Fibroblast of the aortic adventitia (primary cell): ENCODE measurements around the gene GABRG2. TPM values are rescaled to one million over a fixed set of nuclear protein-coding genes. Genes with fewer than 3 reads are reported as not detected.

Source experiments
- DNase-seq: peaks from one replicate; pipeline ENCODE4 v3.0.0-alpha.2; 2010; ENCODE audit warnings: low read depth
- H3K4me3 ChIP-seq: 2 replicates; pipeline ENCODE4 v1.5.1; 2011; ENCODE audit warnings: low read depth, mild to moderate bottlenecking, control low read depth, low read length, moderate library complexity
- total RNA-seq: library from RNA; depleted of rRNA; stranded (reverse); fragments of >200 nt; gene quantifications from 2 replicates; pipeline ENCODE4 v1.2.3, GENCODE V29; 2012; ENCODE audit warnings: low replicate concordance
- TF ChIP-seq, protein P1 (sequence below): IDR thresholded peaks from 2 replicates; pipeline ENCODE4 v1.5.1; 2011; ENCODE audit warnings: mild to moderate bottlenecking, low read length, control low read depth, inconsistent platforms; ENCODE audit not compliant: insufficient read depth

GABRG2 gene
- total RNA-seq, 1 donor = not detected

DNA sequence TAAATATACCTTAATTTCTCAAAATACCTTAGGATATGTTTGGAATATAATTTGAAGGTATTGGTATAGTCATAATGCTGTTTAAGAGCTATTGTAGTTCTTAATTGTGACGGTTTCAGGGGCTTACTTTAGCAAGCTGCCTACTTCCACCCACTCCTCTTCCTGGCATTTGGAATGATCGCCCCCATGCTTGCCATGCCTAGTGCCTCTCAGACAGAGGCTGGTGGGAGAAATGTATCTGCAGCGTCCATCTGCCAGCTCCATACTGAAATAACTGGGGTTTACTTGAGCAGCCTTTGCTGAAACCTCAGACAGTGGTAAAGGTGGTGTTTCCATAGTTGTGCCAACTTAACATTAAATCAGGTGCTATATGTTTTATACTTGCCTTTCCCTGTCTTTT is 52.2 kb downstream of the GABRG2 start:
- H3K4me3 ChIP-seq = no peak overlapping the region
- no peak for DNase-seq
- TF ChIP-seq, protein P1, sequence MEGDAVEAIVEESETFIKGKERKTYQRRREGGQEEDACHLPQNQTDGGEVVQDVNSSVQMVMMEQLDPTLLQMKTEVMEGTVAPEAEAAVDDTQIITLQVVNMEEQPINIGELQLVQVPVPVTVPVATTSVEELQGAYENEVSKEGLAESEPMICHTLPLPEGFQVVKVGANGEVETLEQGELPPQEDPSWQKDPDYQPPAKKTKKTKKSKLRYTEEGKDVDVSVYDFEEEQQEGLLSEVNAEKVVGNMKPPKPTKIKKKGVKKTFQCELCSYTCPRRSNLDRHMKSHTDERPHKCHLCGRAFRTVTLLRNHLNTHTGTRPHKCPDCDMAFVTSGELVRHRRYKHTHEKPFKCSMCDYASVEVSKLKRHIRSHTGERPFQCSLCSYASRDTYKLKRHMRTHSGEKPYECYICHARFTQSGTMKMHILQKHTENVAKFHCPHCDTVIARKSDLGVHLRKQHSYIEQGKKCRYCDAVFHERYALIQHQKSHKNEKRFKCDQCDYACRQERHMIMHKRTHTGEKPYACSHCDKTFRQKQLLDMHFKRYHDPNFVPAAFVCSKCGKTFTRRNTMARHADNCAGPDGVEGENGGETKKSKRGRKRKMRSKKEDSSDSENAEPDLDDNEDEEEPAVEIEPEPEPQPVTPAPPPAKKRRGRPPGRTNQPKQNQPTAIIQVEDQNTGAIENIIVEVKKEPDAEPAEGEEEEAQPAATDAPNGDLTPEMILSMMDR = no peak

GRCh38 chr5:162128117-162128516 is 60.5 kb downstream of the GABRG2 start:
- no peak overlapping the region for H3K4me3 ChIP-seq
- TF ChIP-seq, protein P1 = no peak
- no peak for DNase-seq

DNA sequence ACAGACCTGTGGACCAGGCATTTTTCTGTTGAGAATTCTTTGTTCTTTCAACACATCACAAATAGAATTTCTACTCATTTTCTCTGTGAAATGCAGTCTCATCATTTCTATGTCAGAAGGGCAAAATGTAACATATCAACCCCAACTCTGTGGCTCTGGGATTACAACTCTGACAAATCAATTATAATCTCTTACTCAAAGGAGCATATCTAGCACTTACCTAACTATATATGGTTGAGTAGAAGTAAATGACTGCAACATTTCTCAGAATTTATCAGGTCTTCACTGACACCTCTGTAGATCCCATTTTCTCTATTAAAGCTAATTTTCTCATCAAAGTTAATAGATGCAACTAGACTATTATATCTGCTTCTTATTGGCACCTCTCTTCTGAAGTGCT is 64.8 kb downstream of the GABRG2 start:
- H3K4me3 ChIP-seq = no peak overlapping the region
- TF ChIP-seq, protein P1 = no peak
- no peak for DNase-seq

GRCh38 chr5:162139190-162139589 is 71.6 kb downstream of the GABRG2 start:
- DNase-seq = no peak
- TF ChIP-seq, protein P1 = no peak

DNA sequence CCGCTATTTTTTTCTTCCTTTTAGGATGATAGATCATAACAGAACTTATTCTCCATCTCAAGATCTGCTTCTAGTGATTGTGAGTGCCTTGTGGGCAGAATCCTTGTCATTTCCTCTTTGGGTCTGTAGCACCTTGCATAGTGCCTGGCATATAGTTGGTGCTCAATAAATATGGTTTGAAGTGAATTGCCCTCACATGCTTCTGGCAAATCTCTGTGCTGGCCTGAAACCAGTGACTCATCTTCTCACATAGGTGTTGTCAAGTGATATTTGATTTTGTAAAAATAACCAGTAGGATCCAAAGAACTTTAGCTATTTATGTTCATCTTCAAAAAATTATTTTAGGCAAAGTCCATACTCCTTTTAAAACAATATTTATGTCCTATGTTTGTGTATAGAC is 86.7 kb downstream of the GABRG2 start:
- H3K4me3 ChIP-seq = no peak overlapping the region
- no peak for DNase-seq
- TF ChIP-seq, protein P1 = no peak

More at GRCh38 chr5:162139190-162139589, 71.6 kb downstream of the GABRG2 start:
- no peak overlapping the region for H3K4me3 ChIP-seq

DNA sequence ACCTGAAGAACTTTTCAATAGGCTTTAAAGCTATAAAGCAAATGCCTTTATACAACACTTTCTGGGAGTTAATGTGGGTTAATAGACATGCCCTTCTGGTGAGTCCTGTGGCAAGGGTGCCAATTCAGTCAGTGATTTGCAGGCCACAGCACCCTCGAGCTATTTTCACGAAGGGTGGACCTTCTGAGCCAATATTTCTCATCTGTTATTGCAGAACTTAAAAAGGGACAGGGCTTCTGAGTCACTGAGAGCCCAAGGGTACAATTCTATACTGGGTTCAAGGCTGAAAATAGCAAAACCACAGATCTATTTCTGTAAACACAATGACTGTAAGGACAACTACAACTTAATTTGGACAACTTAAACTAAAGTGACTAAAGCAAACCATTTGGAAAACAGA is 92.8 kb downstream of the GABRG2 start:
- H3K4me3 ChIP-seq = no peak overlapping the region
- DNase-seq = no peak
- TF ChIP-seq, protein P1 = no peak

DNA sequence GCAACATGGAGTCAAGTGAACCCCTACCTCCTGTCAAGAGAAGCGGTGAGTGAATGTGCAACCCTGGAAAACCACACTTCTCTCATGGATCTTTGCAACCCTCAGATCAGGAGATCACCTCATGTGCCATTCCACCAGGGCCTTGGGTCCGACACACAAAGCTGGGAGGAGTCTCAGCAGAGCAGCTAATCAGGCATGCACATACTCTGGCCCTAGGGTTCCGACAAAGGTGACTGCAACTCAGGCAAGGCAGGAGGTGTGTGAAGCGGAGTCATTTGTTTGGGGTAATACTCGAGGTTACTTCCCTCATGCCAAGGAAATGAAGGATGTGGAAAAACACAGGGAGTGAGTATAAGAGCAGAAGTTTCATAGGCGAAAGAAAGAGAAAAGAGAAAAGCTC is 96.1 kb downstream of the GABRG2 start:
- no peak overlapping the region for H3K4me3 ChIP-seq
- DNase-seq = no peak
- TF ChIP-seq, protein P1 = no peak
